HG02642 (cell line): Measurements from ENCODE around the gene THOC7.

Source experiments
- ATAC-seq: cut with Tn5 transposase; IDR thresholded peaks from one replicate; pipeline ENCODE4 v1.9.1; 2021; ENCODE audit warnings: mild to moderate bottlenecking; ENCODE audit not compliant: unreplicated experiment, poor library complexity

Gene THOC7

GRCh38 chr3:63880653-63881052 lies 17.0 kb upstream of the THOC7 start:
- no peak for ATAC-seq

- ATAC-seq = no peak
These were observed 14.9 kb upstream of the THOC7 start for GRCh38 chr3:63878394-63879060.

GRCh38 chr3:63877737-63878393 lies 14.3 kb upstream of the THOC7 start:
- ATAC-seq = no peak

GRCh38 chr3:63876260-63876659 lies 12.7 kb upstream of the THOC7 start:
- no peak for ATAC-seq

GRCh38 chr3:63875510-63875909 lies 11.9 kb upstream of the THOC7 start:
- no peak for ATAC-seq

GRCh38 chr3:63874769-63875168 lies 11.2 kb upstream of the THOC7 start:
- no peak for ATAC-seq

GRCh38 chr3:63872135-63872924 lies 8.7 kb upstream of the THOC7 start:
- ATAC-seq = no peak

- ATAC-seq = no peak
These were observed 7.0 kb upstream of the THOC7 start for GRCh38 chr3:63870615-63871005.

GRCh38 chr3:63869940-63870614 lies 6.5 kb upstream of the THOC7 start:
- ATAC-seq = no peak

- ATAC-seq = no peak
These were observed 3.6 kb upstream of the THOC7 start for GRCh38 chr3:63867225-63867624.

GRCh38 chr3:63864965-63865327 lies 1.3 kb upstream of the THOC7 start:
- ATAC-seq = no peak

GRCh38 chr3:63864008-63864964 lies 681 bp upstream of the THOC7 start:
- ATAC-seq = peak; percentile 62

- no peak for ATAC-seq
These were observed 828 bp downstream of the THOC7 start for GRCh38 chr3:63862804-63863149.

- no peak for ATAC-seq
These were observed 2.3 kb downstream of the THOC7 start for GRCh38 chr3:63861306-63861705.

GRCh38 chr3:63860776-63861175 lies 2.8 kb downstream of the THOC7 start:
- no peak for ATAC-seq

- no peak for ATAC-seq
These were observed 6.3 kb downstream of the THOC7 start for GRCh38 chr3:63857311-63857710.

GRCh38 chr3:63855333-63855940 lies 8.2 kb downstream of the THOC7 start:
- no peak for ATAC-seq

GRCh38 chr3:63853106-63853505 lies 10.5 kb downstream of the THOC7 start:
- no peak for ATAC-seq

- no peak for ATAC-seq
These were observed 12.3 kb downstream of the THOC7 start for GRCh38 chr3:63851287-63851686.

- ATAC-seq = no peak
These were observed 14.4 kb downstream of the THOC7 start for GRCh38 chr3:63849175-63849574.
